ENCODE data around the gene CYFIP2.

Gene CYFIP2

GRCh38 chr5:157259699-157260098 lies 6.2 kb upstream of the CYFIP2 start:
- FAIRE-seq = no peak

- no peak for FAIRE-seq
These were observed 2.3 kb upstream of the CYFIP2 start for GRCh38 chr5:157263496-157264090.

- no peak for FAIRE-seq
These were observed 524 bp downstream of the CYFIP2 start for GRCh38 chr5:157266286-157267007.

GRCh38 chr5:157267025-157267424 lies 1.1 kb downstream of the CYFIP2 start:
- FAIRE-seq = no peak

- FAIRE-seq = no peak
These were observed 2.0 kb downstream of the CYFIP2 start for GRCh38 chr5:157267761-157268480.

GRCh38 chr5:157269165-157269671 lies 3.3 kb downstream of the CYFIP2 start:
- FAIRE-seq = no peak

- FAIRE-seq = no peak
These were observed 3.9 kb downstream of the CYFIP2 start for GRCh38 chr5:157269761-157270272.

GRCh38 chr5:157270771-157271170 lies 4.8 kb downstream of the CYFIP2 start:
- no peak for FAIRE-seq

GRCh38 chr5:157271740-157272271 lies 5.9 kb downstream of the CYFIP2 start:
- FAIRE-seq = no peak

GRCh38 chr5:157273131-157273556 lies 7.2 kb downstream of the CYFIP2 start:
- FAIRE-seq = no peak

- no peak for FAIRE-seq
These were observed 9.5 kb downstream of the CYFIP2 start for GRCh38 chr5:157275403-157275802.

GRCh38 chr5:157278319-157279037 lies 12.6 kb downstream of the CYFIP2 start:
- FAIRE-seq = no peak

- no peak for FAIRE-seq
These were observed 13.8 kb downstream of the CYFIP2 start for GRCh38 chr5:157279605-157280239.

GRCh38 chr5:157280927-157281326 lies 15.0 kb downstream of the CYFIP2 start:
- no peak for FAIRE-seq

GRCh38 chr5:157282150-157282549 lies 16.2 kb downstream of the CYFIP2 start:
- no peak for FAIRE-seq

- no peak for FAIRE-seq
These were observed 17.5 kb downstream of the CYFIP2 start for GRCh38 chr5:157283434-157283833.

GRCh38 chr5:157284458-157285212 lies 18.7 kb downstream of the CYFIP2 start:
- FAIRE-seq = no peak

- no peak for FAIRE-seq
These were observed 19.6 kb downstream of the CYFIP2 start for GRCh38 chr5:157285310-157286035.

GRCh38 chr5:157286761-157287211 lies 20.9 kb downstream of the CYFIP2 start:
- no peak for FAIRE-seq

- FAIRE-seq = no peak
These were observed 22.7 kb downstream of the CYFIP2 start for GRCh38 chr5:157288405-157289163.
